GM12801 (cell line): ENCODE results near the gene MTHFD1L.

ENCODE experiments used
- TF ChIP-seq, protein P1 (sequence below): IDR thresholded peaks from one replicate; pipeline ENCODE4 v1.5.1; 2011; ENCODE audit warnings: control low read depth; ENCODE audit not compliant: insufficient read length; ENCODE audit errors: extremely low read depth

The MTHFD1L gene

DNA sequence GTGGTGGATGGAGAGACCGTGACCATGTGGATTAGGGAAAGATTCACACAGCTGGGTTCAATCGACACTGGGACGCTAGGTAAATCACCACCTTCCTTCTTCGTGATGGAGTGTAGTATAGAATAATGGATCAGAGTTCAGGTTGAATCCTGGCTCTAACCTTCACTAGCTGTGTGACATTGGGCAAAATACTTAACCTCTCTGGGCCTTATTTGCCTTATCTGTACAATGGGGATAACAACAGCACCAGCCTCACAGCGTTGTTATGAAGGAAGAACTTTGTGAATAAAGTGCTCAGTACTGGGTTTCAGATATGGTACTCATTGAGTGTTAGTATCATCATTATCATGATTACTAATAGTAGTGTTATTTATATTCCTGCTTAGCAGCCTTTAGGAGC, 248.1 kb downstream of the MTHFD1L start:
- TF ChIP-seq, protein P1, sequence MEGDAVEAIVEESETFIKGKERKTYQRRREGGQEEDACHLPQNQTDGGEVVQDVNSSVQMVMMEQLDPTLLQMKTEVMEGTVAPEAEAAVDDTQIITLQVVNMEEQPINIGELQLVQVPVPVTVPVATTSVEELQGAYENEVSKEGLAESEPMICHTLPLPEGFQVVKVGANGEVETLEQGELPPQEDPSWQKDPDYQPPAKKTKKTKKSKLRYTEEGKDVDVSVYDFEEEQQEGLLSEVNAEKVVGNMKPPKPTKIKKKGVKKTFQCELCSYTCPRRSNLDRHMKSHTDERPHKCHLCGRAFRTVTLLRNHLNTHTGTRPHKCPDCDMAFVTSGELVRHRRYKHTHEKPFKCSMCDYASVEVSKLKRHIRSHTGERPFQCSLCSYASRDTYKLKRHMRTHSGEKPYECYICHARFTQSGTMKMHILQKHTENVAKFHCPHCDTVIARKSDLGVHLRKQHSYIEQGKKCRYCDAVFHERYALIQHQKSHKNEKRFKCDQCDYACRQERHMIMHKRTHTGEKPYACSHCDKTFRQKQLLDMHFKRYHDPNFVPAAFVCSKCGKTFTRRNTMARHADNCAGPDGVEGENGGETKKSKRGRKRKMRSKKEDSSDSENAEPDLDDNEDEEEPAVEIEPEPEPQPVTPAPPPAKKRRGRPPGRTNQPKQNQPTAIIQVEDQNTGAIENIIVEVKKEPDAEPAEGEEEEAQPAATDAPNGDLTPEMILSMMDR = no peak

DNA sequence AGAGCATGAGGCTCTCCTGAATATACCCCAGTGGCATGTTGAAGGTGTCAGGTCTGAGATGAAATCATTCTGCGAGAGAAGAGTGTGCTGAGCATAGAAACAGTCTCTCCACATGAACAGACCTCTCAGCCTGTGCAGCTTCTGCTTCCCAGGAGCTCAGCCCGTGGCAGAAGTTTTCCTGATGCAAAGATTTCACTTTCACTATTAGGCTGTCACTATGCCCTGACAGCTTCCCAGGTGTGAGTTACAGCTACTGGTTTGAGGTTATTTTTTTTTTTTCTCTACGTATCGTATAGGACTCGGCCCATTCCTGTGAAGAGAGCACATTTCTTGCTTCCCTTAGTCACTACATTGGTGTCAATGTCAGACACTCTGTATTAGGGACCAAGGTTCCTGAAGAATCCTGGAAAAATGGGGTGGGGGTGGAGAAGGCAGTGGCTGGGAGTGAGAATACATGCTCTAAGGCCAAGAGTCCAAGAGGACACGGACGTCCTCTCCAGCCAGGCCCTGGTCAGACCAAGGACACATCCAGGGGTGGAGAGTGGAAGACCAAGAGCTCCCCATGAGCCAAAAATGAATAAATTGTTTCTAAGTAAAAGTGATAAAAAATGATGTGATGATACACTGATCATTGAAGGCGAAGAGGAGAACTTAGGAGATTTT, 253.1 kb downstream of the MTHFD1L start:
- TF ChIP-seq, protein P1 = no peak

DNA sequence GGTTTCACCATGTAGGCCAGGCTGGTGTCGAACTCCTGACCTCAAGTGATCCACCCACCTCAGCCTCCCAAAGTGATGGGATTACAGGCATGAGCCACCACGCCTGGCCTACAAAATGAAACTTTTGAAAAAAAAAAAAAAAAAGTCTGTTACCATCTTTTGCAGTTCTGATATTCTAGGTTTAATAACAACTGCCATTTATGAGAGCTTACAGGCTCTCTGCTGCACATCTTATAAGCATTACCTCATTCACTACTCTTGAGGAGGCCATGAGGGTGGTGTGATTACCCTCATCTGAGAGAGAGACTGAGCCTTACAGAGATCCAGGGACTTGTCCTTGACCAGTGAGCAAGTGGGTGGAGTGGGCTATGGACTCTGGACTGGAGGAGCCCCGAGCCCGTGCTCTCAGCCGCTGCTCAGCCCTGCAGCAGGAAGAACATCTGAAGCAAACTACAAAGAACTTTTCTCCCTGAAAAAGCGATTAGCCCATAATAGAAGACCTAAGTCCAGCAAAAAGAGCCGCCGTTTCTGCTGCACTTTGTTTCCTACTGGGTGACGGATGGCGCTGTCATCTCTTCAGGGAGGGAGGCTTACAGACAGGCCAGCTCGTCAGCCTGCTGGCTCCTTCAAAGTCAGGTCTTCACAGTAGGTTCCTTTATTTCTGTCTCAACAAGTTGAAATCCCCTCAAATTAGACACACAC, 254.5 kb downstream of the MTHFD1L start:
- TF ChIP-seq, protein P1 = no peak

DNA sequence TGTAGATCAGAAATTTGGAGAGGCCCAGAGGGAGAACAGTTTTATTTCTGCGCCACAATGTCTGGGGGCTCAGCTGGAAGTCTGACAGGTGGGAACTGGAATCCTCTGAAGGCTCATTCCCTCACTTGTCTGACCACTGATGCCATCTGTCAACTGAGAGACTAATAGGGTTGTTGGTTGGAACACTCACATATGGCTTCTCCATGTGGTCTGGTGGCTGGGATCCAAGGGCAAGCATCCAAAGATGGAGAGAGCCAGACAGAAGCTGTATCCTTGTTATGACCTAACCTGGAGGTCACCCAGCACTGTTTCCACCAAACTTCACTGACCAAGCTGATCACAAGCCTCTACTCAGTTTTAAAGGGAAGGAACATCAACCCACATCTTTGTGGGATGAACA, 256.4 kb downstream of the MTHFD1L start:
- TF ChIP-seq, protein P1 = no peak

DNA sequence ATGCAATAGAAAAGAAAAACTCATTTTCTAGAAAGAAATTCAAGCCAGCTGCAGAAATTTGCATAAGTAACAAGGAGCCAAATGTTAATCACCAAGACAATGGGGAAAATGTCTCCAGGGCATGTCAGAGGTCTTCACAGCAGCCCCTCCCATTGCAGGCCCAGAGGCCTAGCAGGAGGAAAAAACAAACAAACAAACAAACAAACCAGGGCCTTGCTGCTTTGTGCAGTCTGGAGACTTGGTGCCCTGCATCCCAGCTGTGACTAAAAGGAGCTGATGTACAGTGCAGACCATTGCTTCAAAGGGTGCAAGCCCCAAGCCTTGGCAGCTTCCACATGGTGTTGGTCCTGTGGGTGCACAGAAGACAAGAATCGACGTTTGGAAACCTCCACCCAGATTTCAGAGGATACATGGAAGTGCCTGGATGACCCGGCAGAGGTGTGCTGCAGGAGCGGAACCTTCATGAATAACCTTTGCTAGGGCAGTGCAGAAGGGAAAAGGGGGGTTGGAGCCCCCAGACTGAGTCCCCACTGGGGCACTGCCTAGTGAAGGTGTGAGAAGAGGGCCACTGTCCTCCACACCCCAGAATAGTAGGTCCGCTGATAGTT, 263.4 kb downstream of the MTHFD1L start:
- TF ChIP-seq, protein P1 = no peak

DNA sequence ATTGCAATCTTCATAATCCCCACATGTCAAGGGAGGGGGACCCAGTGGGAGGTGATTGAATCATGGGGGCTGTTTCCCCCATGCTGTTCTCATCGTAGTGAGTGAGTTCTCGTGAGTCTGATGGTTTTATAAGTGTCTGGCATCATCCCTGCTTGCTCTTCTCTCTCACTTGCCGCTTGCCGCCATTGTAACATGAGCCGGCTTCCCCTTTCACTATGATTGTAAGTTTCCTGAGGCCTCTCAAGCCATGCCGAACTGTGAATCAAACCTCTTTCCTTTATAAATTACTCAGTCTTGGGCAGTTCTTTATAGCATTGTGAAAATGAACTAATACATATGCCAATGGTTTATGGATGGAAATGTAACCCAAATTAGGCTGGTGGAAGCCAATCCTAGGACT, 264.8 kb downstream of the MTHFD1L start:
- TF ChIP-seq, protein P1 = no peak

DNA sequence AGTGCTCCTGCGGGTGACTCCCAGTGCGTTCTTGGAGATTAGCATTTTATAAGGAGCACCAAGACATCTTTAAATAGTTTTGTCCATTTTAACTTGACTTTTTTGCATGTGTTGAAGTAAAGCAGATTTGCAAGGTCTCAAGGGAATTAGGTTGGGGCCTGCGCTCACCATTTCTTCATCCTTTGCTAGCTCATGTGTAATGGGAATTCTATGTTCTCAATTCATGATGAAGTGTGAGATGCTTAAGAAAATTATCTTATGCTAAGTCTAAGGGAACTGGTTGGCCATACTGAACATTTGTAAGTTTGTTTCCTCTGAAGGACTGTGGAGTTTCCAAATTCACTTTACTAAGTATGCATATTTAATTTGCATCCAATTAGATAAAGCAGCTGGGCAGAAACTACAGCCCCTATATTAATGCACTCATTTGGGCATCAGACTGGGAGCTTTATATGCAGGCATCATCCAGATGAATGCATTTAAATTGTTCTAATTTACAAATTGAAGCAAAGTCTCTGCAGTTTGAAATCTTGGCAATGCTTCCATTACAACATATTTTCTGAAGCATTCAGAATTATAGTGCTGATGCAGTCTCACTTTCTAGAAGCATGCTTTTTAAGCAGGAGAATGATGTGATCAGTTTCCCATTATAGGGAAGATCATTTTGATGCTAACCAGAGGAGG, 266.0 kb downstream of the MTHFD1L start:
- TF ChIP-seq, protein P1 = no peak
